Measurements from ENCODE around the gene ABCC3.

DNA sequence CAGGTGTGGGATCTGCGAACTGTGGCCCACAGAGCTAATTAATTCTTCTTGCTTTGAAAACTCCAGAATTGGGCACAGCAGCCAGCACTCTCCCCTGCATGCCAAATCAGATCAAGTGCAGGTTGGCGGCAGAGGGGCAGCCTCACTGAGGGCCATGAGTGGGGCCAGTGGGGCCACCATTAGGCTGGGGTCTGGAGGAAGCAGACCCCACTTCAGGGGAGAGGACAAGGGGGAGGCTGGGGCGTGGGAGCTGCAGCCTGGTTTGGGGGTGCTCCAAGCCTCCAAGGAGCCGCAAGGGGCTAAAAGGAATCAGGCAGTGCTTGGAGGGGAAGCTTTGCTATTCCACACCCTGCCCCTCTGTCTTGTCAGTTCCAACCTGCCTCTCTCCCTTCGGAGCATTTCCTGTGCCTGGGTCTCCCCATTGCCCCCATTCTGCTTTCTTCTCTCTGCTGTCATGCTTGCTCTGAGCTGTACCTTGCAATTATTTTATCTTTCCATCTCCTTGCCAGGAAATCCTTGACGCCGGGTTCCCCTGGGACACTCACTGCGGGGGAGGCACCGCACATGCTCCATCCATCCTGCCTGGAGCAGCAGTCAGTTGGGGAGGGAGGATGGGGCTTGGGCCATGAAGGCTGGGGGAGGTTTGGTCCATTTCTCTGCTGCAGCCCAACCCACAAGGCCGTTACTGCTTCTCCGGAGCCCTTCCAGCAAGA, 3.3 kb upstream of the ABCC3 start:
- TF ChIP-seq, protein P1, sequence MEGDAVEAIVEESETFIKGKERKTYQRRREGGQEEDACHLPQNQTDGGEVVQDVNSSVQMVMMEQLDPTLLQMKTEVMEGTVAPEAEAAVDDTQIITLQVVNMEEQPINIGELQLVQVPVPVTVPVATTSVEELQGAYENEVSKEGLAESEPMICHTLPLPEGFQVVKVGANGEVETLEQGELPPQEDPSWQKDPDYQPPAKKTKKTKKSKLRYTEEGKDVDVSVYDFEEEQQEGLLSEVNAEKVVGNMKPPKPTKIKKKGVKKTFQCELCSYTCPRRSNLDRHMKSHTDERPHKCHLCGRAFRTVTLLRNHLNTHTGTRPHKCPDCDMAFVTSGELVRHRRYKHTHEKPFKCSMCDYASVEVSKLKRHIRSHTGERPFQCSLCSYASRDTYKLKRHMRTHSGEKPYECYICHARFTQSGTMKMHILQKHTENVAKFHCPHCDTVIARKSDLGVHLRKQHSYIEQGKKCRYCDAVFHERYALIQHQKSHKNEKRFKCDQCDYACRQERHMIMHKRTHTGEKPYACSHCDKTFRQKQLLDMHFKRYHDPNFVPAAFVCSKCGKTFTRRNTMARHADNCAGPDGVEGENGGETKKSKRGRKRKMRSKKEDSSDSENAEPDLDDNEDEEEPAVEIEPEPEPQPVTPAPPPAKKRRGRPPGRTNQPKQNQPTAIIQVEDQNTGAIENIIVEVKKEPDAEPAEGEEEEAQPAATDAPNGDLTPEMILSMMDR (conservative IDR thresholded peaks at IDR 0.05; ENCODE audit: low read depth, low read length): no peak
- TF ChIP-seq EZH2 (IDR thresholded peaks at IDR 0.05; ENCODE audit: borderline replicate concordance, low read depth, low read length, poor library complexity, severe bottlenecking): no peak

Data from A673 (cell line).